K562 (cell line): ENCODE data around the gene RGS3. TPM values are rescaled to one million over a fixed set of nuclear protein-coding genes. Genes with fewer than 3 reads are reported as not detected.
A peak's percentile ranks its signal among the peaks of the same experiment; 100 is the strongest.

ENCODE experiments used
- ARID1B ChIP-seq: fragments of 450-650 bp; IDR thresholded peaks from 2 replicates; pipeline ENCODE4 v1.6.1; 2016; ENCODE audit warnings: antibody characterized with exemption, mild to moderate bottlenecking, inconsistent platforms
- ASH1L ChIP-seq: fragments of 450-650 bp; IDR thresholded peaks from 2 replicates; pipeline ENCODE4 v1.6.1; 2018; ENCODE audit warnings: borderline replicate concordance, mild to moderate bottlenecking, low read depth; ENCODE audit not compliant: partially characterized antibody
- FOSL1 ChIP-seq: fragments of 200-800 bp; sonication (Bioruptor generic); conservative IDR thresholded peaks from 2 replicates; pipeline ENCODE4 v1.6.1; 2016; ENCODE audit warnings: missing genetic modification characterization, missing compliant biosample characterization
- GABPB2 ChIP-seq: fragments of 250-450 bp; sonication (Bioruptor Pico); conservative IDR thresholded peaks from 2 replicates; pipeline ENCODE4 v1.5.1; 2021; ENCODE audit warnings: mild to moderate bottlenecking
- KLF1 ChIP-seq: fragments of 450-650 bp; IDR thresholded peaks from 2 replicates; pipeline ENCODE4 v1.6.1; 2016; ENCODE audit warnings: missing genetic modification characterization, missing compliant biosample characterization
- MXD1 ChIP-seq: fragments of 250-450 bp; sonication (Bioruptor Pico); IDR thresholded peaks from 2 replicates; pipeline ENCODE4 v1.8.0; 2021; ENCODE audit warnings: borderline replicate concordance, mild to moderate bottlenecking, moderate library complexity; ENCODE audit not compliant: poor library complexity, severe bottlenecking
- PKNOX1 ChIP-seq: fragments of 450-650 bp; IDR thresholded peaks from 2 replicates; pipeline ENCODE4 v1.6.1; 2016
- POLR2AphosphoS2 ChIP-seq: IDR thresholded peaks from 2 replicates; pipeline ENCODE4 v1.6.1; 2012; ENCODE audit warnings: low read length, improper control_type of control experiment
- RCOR1 ChIP-seq, 2 experiments: IDR thresholded peaks; 2 replicates each; pipeline ENCODE4 v1.6.1; 2012; ENCODE audit warnings: low read depth in 2 of 2, low read length in 2 of 2, borderline replicate concordance in 1 of 2, improper control_type of control experiment in 1 of 2
- THRA ChIP-seq: fragments of 450-650 bp; IDR thresholded peaks from 2 replicates; pipeline ENCODE4 v1.6.1; 2017; ENCODE audit warnings: mild to moderate bottlenecking, moderate library complexity
- XRCC3 ChIP-seq: fragments of 450-650 bp; IDR thresholded peaks from 2 replicates; pipeline ENCODE4 v1.6.1; 2017; ENCODE audit warnings: mild to moderate bottlenecking, moderate library complexity
- ZBTB43 ChIP-seq: sonication (generic); formaldehyde crosslinking; IDR thresholded peaks from 2 replicates; pipeline ENCODE4 v1.8.0; 2023; ENCODE audit warnings: mild to moderate bottlenecking, missing genetic modification reagents
- ZEB2 ChIP-seq: fragments of 450-650 bp; IDR thresholded peaks from 2 replicates; pipeline ENCODE4 v1.6.1; 2016
- ZFP91 ChIP-seq: sonication (generic); formaldehyde crosslinking; IDR thresholded peaks from 2 replicates; pipeline ENCODE4 v1.8.0; 2022; ENCODE audit warnings: mild to moderate bottlenecking, missing genetic modification reagents
- ZNF253 ChIP-seq: fragments of 250-450 bp; sonication (Bioruptor Pico); conservative IDR thresholded peaks from 2 replicates; pipeline ENCODE4 v1.6.1; 2021; ENCODE audit warnings: mild to moderate bottlenecking
- ZNF280A ChIP-seq: fragments of 450-650 bp; IDR thresholded peaks from 2 replicates; pipeline ENCODE4 v1.6.1; 2018; ENCODE audit warnings: mild to moderate bottlenecking, low read depth; ENCODE audit not compliant: partially characterized antibody
- ZNF311 ChIP-seq: fragments of 250-450 bp; sonication (Bioruptor Pico); IDR thresholded peaks from 2 replicates; pipeline ENCODE4 v1.4.0; 2020; ENCODE audit warnings: mild to moderate bottlenecking, moderate library complexity
- ZNF561 ChIP-seq: fragments of 450-650 bp; formaldehyde crosslinking; conservative IDR thresholded peaks from 2 replicates; pipeline ENCODE4 v1.4.0; 2020; ENCODE audit warnings: mild to moderate bottlenecking, moderate library complexity
- ZNF778 ChIP-seq: fragments of 450-650 bp; formaldehyde crosslinking; IDR thresholded peaks from 2 replicates; pipeline ENCODE4 v1.4.0; 2020; ENCODE audit warnings: mild to moderate bottlenecking, moderate library complexity
- polyA plus RNA-seq, 8 experiments: library from polyadenylated mRNA; depleted of rRNA in 4 of 8; stranded (reverse) in 5 of 8; unstranded in 3 of 8; fragments of >200 nt; fragmentation: Nextera tagmentation in 2 of 8; fragmentation: Illumina TruSeq in 1 of 8; extraction: Ambion mirVana in 2 of 8; extraction: Trizol in 1 of 8; gene quantifications; 2 replicates each; pipeline versions ENCODE4 v1.2.1 to v1.2.3, GENCODE V29; 2011 to 2014; ENCODE audit warnings: inconsistent platforms in 1 of 8, missing spikeins in 1 of 8
- total RNA-seq, 7 experiments: library from RNA; depleted of rRNA in 6 of 7; stranded (reverse); fragments of >200 nt in 6 of 7; fragmentation: Illumina TruSeq in 2 of 7; extraction: Trizol in 2 of 7; gene quantifications; 2 replicates each; pipeline versions ENCODE4 v1.2.1 to v1.2.3, GENCODE V29; 2011 to 2021; ENCODE audit warnings: low replicate concordance in 1 of 7

Gene RGS3
- total and polyA plus RNA-seq, 9 of the 15 experiments (the other 6 are each of a cell fraction or from before 2014, with no cell fraction given) = 0.08 to 2.9 (median 0.95) TPM

- TF ChIP-seq RCOR1 (IDR thresholded peaks at IDR 0.05; ENCODE audit: borderline replicate concordance in 1 of 2, low read depth in 2 of 2, low read length in 2 of 2) (0 out of 4 replicates have a peak, but pooled peaks of 1 of the 2 experiments have one; percentile 11), ZNF561 (CRISPR knock-in tag) (no peak), MXD1 (CRISPR knock-in tag) (no peak), ZNF280A (no peak), ZFP91 (CRISPR knock-in tag) (no peak), KLF1 (tag) (no peak), ZBTB43 (CRISPR knock-in tag) (no peak), ARID1B (peak; percentile 40; the same call in 1 of the 2 replicates), PKNOX1 (no peak), GABPB2 (no peak), XRCC3 (no peak), ASH1L (no peak), ZNF311 (CRISPR knock-in tag) (no peak), THRA (no peak), FOSL1 (tag) (peak; percentile 80), ZNF253 (CRISPR knock-in tag) (no peak), ZEB2 (no peak), ZNF778 (no peak), POLR2AphosphoS2 (no peak)
Measured at GRCh38 chr9:113511856-113512761, 48.6 kb downstream of the RGS3 start (continued).
